IMR-90 (cell line): ENCODE data around the gene HS3ST6. TPM values are rescaled to one million over a fixed set of nuclear protein-coding genes. Genes with fewer than 3 reads are reported as not detected.

Source experiments
- ATAC-seq: fragments of 200-7000 bp; cut with Tn5 transposase; 2 replicates; pipeline ENCODE4 v1.9.1; 2020; ENCODE audit warnings: low read depth, mild to moderate bottlenecking, moderate library complexity
- BruUV-seq: library from RNA; stranded (reverse); fragments of 400-500 nt; replicated peaks from 2 replicates; lab custom pipeline; 2021; lab: Mats Ljungman, UMichigan
- CTCF ChIA-PET: fragments of 300-600 bp; formaldehyde crosslinking; extraction: SDS; loops from one replicate; lab custom pipeline; 2021; ENCODE audit warnings: antibody characterized with exemption; lab: Yijun Ruan, JAX
- POLR2A ChIA-PET: fragments of 300-600 bp; sonication (Branson Sonifier 250); formaldehyde crosslinking; loops from one replicate; lab custom pipeline; 2022; ENCODE audit warnings: antibody characterized with exemption; ENCODE audit not compliant: unreplicated experiment; lab: Charles Lee
- DNase-seq: peaks from one replicate; pipeline ENCODE4 v3.0.0; 2013
- H2AFZ ChIP-seq: replicated peaks from 2 replicates; pipeline ENCODE3; 2013; ENCODE audit warnings: low read length, mild to moderate bottlenecking; ENCODE audit not compliant: poor library complexity
- H2AK5ac ChIP-seq: 2 replicates; pipeline ENCODE4 v1.6.1; 2013; ENCODE audit warnings: low read depth, low read length, inconsistent platforms
- H2AK9ac ChIP-seq: replicated peaks from 2 replicates; pipeline ENCODE3; 2013; ENCODE audit warnings: mild to moderate bottlenecking, low read depth, low read length, moderate library complexity; ENCODE audit not compliant: poor library complexity
- H2BK120ac ChIP-seq: 2 replicates; pipeline ENCODE4 v1.6.1; 2013; ENCODE audit warnings: low read depth, low read length, inconsistent platforms
- H2BK15ac ChIP-seq: 3 replicates; pipeline ENCODE4 v1.6.1; 2013; ENCODE audit warnings: low read depth, low read length, inconsistent platforms
- H2BK20ac ChIP-seq: 2 replicates; pipeline ENCODE4 v1.6.1; 2013; ENCODE audit warnings: low read depth, mild to moderate bottlenecking, inconsistent platforms, low read length, moderate library complexity
- H2BK5ac ChIP-seq: 2 replicates; pipeline ENCODE4 v1.6.1; 2013; ENCODE audit warnings: mild to moderate bottlenecking, low read depth, low read length, inconsistent platforms; ENCODE audit not compliant: poor library complexity, severe bottlenecking
- H3K14ac ChIP-seq: replicated peaks from 2 replicates; pipeline ENCODE4 v1.6.1; 2013; ENCODE audit warnings: low read depth, low read length, inconsistent platforms
- H3K18ac ChIP-seq: 2 replicates; pipeline ENCODE4 v1.6.1; 2013; ENCODE audit warnings: low read depth, low read length, control low read depth
- H3K23ac ChIP-seq: 2 replicates; pipeline ENCODE4 v1.6.1; 2013; ENCODE audit warnings: low read depth, low read length, inconsistent platforms
- H3K27ac ChIP-seq: 2 replicates; pipeline ENCODE4 v1.5.1; 2013; ENCODE audit warnings: mild to moderate bottlenecking, control low read depth, low read length; ENCODE audit not compliant: insufficient read depth
- H3K27me3 ChIP-seq: 2 replicates; pipeline ENCODE4 v1.6.1; 2013; ENCODE audit warnings: low read length; ENCODE audit not compliant: control insufficient read depth, insufficient read depth
- H3K36me3 ChIP-seq: 2 replicates; pipeline ENCODE4 v1.6.1; 2013; ENCODE audit warnings: low read length, mixed read lengths; ENCODE audit not compliant: control insufficient read depth, insufficient read depth
- H3K4ac ChIP-seq: 2 replicates; pipeline ENCODE4 v1.6.1; 2013; ENCODE audit warnings: low read depth, low read length, inconsistent platforms
- H3K4me1 ChIP-seq: 2 replicates; pipeline ENCODE4 v1.6.1; 2013; ENCODE audit warnings: low read length, mixed read lengths; ENCODE audit not compliant: control insufficient read depth, insufficient read depth
- H3K4me2 ChIP-seq: 2 replicates; pipeline ENCODE4 v1.6.1; 2013; ENCODE audit warnings: low read depth, mild to moderate bottlenecking, control low read depth, low read length, moderate library complexity
- H3K4me3 ChIP-seq: 2 replicates; pipeline ENCODE4 v1.5.1; 2013; ENCODE audit warnings: low read depth, mild to moderate bottlenecking, control low read depth, low read length, moderate library complexity; ENCODE audit not compliant: insufficient read depth
- H3K56ac ChIP-seq: 2 replicates; pipeline ENCODE4 v1.6.1; 2013; ENCODE audit warnings: low read length, inconsistent platforms; ENCODE audit not compliant: insufficient read depth; ENCODE audit errors: extremely low read depth
- H3K79me1 ChIP-seq, 2 experiments: 2 replicates each; pipeline ENCODE4 v1.6.1; 2013; ENCODE audit warnings: low read length in 2 of 2, inconsistent platforms in 1 of 2, low read depth in 1 of 2
- H3K9ac ChIP-seq: 2 replicates; pipeline ENCODE4 v1.6.1; 2013; ENCODE audit warnings: low read depth, low read length, control low read depth
- H3K9me1 ChIP-seq: 2 replicates; pipeline ENCODE4 v1.6.1; 2013; ENCODE audit warnings: low read length, inconsistent platforms; ENCODE audit not compliant: insufficient read depth
- H3K9me3 ChIP-seq: 2 replicates; pipeline ENCODE4 v1.6.1; 2013; ENCODE audit warnings: low read length; ENCODE audit not compliant: control insufficient read depth, insufficient read depth
- H4K20me1 ChIP-seq: 2 replicates; pipeline ENCODE4 v1.6.1; 2013; ENCODE audit warnings: low read length, inconsistent platforms; ENCODE audit not compliant: insufficient read depth
- H4K5ac ChIP-seq: 2 replicates; pipeline ENCODE4 v1.6.1; 2013; ENCODE audit warnings: mild to moderate bottlenecking, low read depth, low read length, control low read depth
- H4K8ac ChIP-seq, 2 experiments: 2 replicates each; pipeline ENCODE4 v1.6.1; 2013; ENCODE audit warnings: low read depth in 2 of 2, low read length in 2 of 2, control low read depth in 1 of 2, inconsistent platforms in 1 of 2
- H4K91ac ChIP-seq: 2 replicates; pipeline ENCODE4 v1.6.1; 2013; ENCODE audit warnings: low read depth, low read length, inconsistent platforms; ENCODE audit not compliant: insufficient read depth
- BHLHE40 ChIP-seq: fragments of 150-350 bp; IDR thresholded peaks from 2 replicates; pipeline ENCODE4 v1.6.1; 2016; ENCODE audit warnings: mild to moderate bottlenecking, low read depth, low read length
- CEBPB ChIP-seq: IDR thresholded peaks from 2 replicates; pipeline ENCODE4 v1.6.1; 2012; ENCODE audit warnings: low read depth, low read length, improper control_type of control experiment
- CHD1 ChIP-seq: IDR thresholded peaks from 2 replicates; pipeline ENCODE4 v1.6.1; 2012; ENCODE audit warnings: low read depth, low read length, improper control_type of control experiment
- FOS ChIP-seq: fragments of 150-350 bp; IDR thresholded peaks from 2 replicates; pipeline ENCODE4 v1.6.1; 2016; ENCODE audit warnings: low read depth, low read length
- MAFK ChIP-seq: IDR thresholded peaks from 2 replicates; pipeline ENCODE4 v1.6.1; 2012; ENCODE audit warnings: low read depth, low read length, improper control_type of control experiment
- MAZ ChIP-seq: IDR thresholded peaks from 2 replicates; pipeline ENCODE4 v1.6.1; 2012; ENCODE audit warnings: low read depth, mild to moderate bottlenecking, low read length, improper control_type of control experiment, moderate library complexity, borderline replicate concordance
- MXI1 ChIP-seq: IDR thresholded peaks from 2 replicates; pipeline ENCODE4 v1.6.1; 2012; ENCODE audit warnings: low read depth, mild to moderate bottlenecking, low read length, moderate library complexity, borderline replicate concordance
- NFE2L2 ChIP-seq: fragments of 150-350 bp; IDR thresholded peaks from 2 replicates; pipeline ENCODE4 v1.6.1; 2016; ENCODE audit warnings: low read depth, mild to moderate bottlenecking, low read length
- POLR2A ChIP-seq: IDR thresholded peaks from 2 replicates; pipeline ENCODE4 v1.6.1; 2012; ENCODE audit warnings: mild to moderate bottlenecking, low read depth, low read length
- RAD21 ChIP-seq: IDR thresholded peaks from 2 replicates; pipeline ENCODE4 v1.6.1; 2012; ENCODE audit warnings: low read length, improper control_type of control experiment
- RCOR1 ChIP-seq: IDR thresholded peaks from 2 replicates; pipeline ENCODE4 v1.6.1; 2012; ENCODE audit warnings: mild to moderate bottlenecking, low read length, improper control_type of control experiment; ENCODE audit not compliant: insufficient replicate concordance
- RFX5 ChIP-seq: IDR thresholded peaks from 2 replicates; pipeline ENCODE4 v1.8.0; 2012; ENCODE audit warnings: low read depth, mild to moderate bottlenecking, low read length, moderate library complexity
- SMC3 ChIP-seq: fragments of 150-350 bp; IDR thresholded peaks from 2 replicates; pipeline ENCODE4 v1.6.1; 2016; ENCODE audit warnings: low read depth, mild to moderate bottlenecking, antibody characterized with exemption, low read length, moderate library complexity
- WGBS, 2 experiments: methylation state at CpG; one replicate each; pipeline versions ENCODE4 v1.1.5 to v1.1.7; 2013; ENCODE audit warnings: missing lambda C conversion rate in 2 of 2; ENCODE audit not compliant: insufficient read length in 1 of 2; ENCODE audit errors: extremely low coverage in 2 of 2; 5-methylcytosine and 5-hydroxymethylcytosine counted together
- dilution Hi-C: fragments of 300-500 bp; cut with HindIII; formaldehyde crosslinking; loops from one replicate; pipeline ENCODE4 v1.14.3; 2018; ENCODE audit warnings: low sequenced_read_pairs; ENCODE audit not compliant: unreplicated experiment
- in situ Hi-C: fragments of 300-500 bp; cut with MboI; formaldehyde crosslinking; loops from 3 replicates; pipeline ENCODE4 v1.14.3; 2019; ENCODE audit warnings: low sequenced_read_pairs, inconsistent platforms, mixed read lengths
- intact Hi-C: fragments of 100-400 bp; cut with micrococcal nuclease; formaldehyde crosslinking; loops from 2 replicates; pipeline ENCODE4 v1.10.0; 2022
- polyA plus RNA-seq, 3 experiments: library from polyadenylated mRNA; depleted of rRNA; stranded (reverse); fragments of >200 nt; gene quantifications; 2 replicates each; pipeline ENCODE4 v1.2.3, GENCODE V29; 2012; ENCODE audit warnings: low replicate concordance in 1 of 3
- total RNA-seq: library from RNA; depleted of rRNA; stranded (reverse); fragments of >200 nt; gene quantifications from 2 replicates; pipeline ENCODE4 v1.2.3, GENCODE V29; 2012
- TF ChIP-seq, protein P1 (sequence below): fragments of 150-350 bp; IDR thresholded peaks from 2 replicates; pipeline ENCODE4 v1.6.1; 2016; ENCODE audit warnings: low read depth, mild to moderate bottlenecking, low read length, moderate library complexity, borderline replicate concordance
- TF ChIP-seq, protein P2 (sequence below): fragments of 150-350 bp; IDR thresholded peaks from 2 replicates; pipeline ENCODE4 v1.6.1; 2017; ENCODE audit warnings: mild to moderate bottlenecking, antibody characterized with exemption, low read length, low read depth
- TF ChIP-seq, protein P3 (sequence below): conservative IDR thresholded peaks from 2 replicates; pipeline ENCODE4 v1.5.1; 2012; ENCODE audit warnings: mild to moderate bottlenecking, low read depth, low read length, improper control_type of control experiment

The HS3ST6 gene
- total and polyA plus RNA-seq, 2 of the 4 experiments (the other 2 are of a cell fraction) = not detected

DNA sequence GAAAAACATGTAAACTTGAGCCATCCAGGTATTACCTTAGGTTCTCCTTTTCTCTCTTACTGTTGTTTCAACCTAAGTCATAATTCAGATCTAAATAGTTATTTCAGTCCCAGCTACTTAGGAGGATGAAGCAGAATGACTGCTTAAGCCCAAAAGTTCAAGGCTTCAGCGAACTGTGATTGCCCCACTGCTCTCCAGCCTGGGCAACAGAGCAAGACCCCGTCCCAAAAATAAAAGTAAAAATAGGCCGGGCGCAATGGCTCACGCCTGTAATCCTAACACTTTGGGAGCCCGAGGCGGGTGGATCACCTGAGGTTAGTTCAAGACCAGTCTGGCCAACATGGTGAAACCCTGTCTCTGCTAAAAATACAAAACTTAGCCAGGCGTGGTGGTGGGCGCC lies 55.8 kb downstream of the HS3ST6 start:
- CTCF ChIA-PET = interaction anchor here (0.6 to 2.1 kb wide), 2 partner anchors 67 to 72 kb away, joined by 4 to 6 read pairs; no protein-coding TSS in a partner anchor
- no peak overlapping the region for H2AK9ac ChIP-seq

More for the DNA sequence above, 55.8 kb downstream of the HS3ST6 start:
- dilution Hi-C loops = no loop called here
- no peaks in the 10 kb centered on the region for H3K79me1 ChIP-seq
- H4K91ac ChIP-seq = no peak overlapping the region
- no peak overlapping the region for H3K4me2 ChIP-seq
- POLR2A ChIA-PET = no interaction called here
- no peak overlapping the region for H3K27ac ChIP-seq
- peaks cover 2% of the 10 kb centered on the region; the same call in 1 of the 2 replicates for H3K4me1 ChIP-seq
- no peak overlapping the region for H2BK20ac ChIP-seq
- peaks cover 44% of the 10 kb centered on the region for H3K27me3 ChIP-seq
- ATAC-seq (no peak), DNase-seq (no peak)
- H3K18ac ChIP-seq = no peak overlapping the region
- no peaks in the 10 kb centered on the region for H3K9me1 ChIP-seq
- no peak overlapping the region for H2AK5ac ChIP-seq
- H3K14ac ChIP-seq = no peak overlapping the region
- BruUV-seq = no TSS peak
- no peaks in the 10 kb centered on the region for H4K20me1 ChIP-seq
- no peak overlapping the region for H2AFZ ChIP-seq
- no peak overlapping the region for H3K56ac ChIP-seq
- no peak overlapping the region for H3K4me3 ChIP-seq
- H2BK120ac ChIP-seq = no peak overlapping the region
- H3K23ac ChIP-seq = no peak overlapping the region
- H3K36me3 ChIP-seq = no peaks in the 10 kb centered on the region
- no peak overlapping the region for H2BK5ac ChIP-seq
- TF ChIP-seq, protein P1, sequence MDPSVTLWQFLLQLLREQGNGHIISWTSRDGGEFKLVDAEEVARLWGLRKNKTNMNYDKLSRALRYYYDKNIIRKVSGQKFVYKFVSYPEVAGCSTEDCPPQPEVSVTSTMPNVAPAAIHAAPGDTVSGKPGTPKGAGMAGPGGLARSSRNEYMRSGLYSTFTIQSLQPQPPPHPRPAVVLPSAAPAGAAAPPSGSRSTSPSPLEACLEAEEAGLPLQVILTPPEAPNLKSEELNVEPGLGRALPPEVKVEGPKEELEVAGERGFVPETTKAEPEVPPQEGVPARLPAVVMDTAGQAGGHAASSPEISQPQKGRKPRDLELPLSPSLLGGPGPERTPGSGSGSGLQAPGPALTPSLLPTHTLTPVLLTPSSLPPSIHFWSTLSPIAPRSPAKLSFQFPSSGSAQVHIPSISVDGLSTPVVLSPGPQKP = no peak
- TF ChIP-seq SMC3 (no peak), MAFK (no peak), RFX5 (no peak), MXI1 (no peak), RCOR1 (no peak), BHLHE40 (no peak), MAZ (no peak), CHD1 (no peak), FOS (no peak), NFE2L2 (no peak), POLR2A (no peak), RAD21 (no peak), CEBPB (no peak)
- TF ChIP-seq, protein P2, sequence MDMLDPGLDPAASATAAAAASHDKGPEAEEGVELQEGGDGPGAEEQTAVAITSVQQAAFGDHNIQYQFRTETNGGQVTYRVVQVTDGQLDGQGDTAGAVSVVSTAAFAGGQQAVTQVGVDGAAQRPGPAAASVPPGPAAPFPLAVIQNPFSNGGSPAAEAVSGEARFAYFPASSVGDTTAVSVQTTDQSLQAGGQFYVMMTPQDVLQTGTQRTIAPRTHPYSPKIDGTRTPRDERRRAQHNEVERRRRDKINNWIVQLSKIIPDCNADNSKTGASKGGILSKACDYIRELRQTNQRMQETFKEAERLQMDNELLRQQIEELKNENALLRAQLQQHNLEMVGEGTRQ = no peak
- TF ChIP-seq, protein P3, sequence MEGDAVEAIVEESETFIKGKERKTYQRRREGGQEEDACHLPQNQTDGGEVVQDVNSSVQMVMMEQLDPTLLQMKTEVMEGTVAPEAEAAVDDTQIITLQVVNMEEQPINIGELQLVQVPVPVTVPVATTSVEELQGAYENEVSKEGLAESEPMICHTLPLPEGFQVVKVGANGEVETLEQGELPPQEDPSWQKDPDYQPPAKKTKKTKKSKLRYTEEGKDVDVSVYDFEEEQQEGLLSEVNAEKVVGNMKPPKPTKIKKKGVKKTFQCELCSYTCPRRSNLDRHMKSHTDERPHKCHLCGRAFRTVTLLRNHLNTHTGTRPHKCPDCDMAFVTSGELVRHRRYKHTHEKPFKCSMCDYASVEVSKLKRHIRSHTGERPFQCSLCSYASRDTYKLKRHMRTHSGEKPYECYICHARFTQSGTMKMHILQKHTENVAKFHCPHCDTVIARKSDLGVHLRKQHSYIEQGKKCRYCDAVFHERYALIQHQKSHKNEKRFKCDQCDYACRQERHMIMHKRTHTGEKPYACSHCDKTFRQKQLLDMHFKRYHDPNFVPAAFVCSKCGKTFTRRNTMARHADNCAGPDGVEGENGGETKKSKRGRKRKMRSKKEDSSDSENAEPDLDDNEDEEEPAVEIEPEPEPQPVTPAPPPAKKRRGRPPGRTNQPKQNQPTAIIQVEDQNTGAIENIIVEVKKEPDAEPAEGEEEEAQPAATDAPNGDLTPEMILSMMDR = no peak
- H4K5ac ChIP-seq = no peak overlapping the region
- H3K4ac ChIP-seq = no peak overlapping the region
- in situ Hi-C loops = loop anchor here (5.0 kb wide), 1 partner anchor 70 kb away; no protein-coding TSS in a partner anchor
- no peaks in the 10 kb centered on the region for H3K9me3 ChIP-seq
- H2BK15ac ChIP-seq = no peak overlapping the region
- no CpG with 5 or more reads among the region's 9 CpGs for WGBS, 2 experiments
- intact Hi-C loops = no loop called here
- no peak overlapping the region for H3K9ac ChIP-seq
- no peak overlapping the region for H4K8ac ChIP-seq
